ENCODE measurements around the gene CCDC57. TPM values are rescaled to one million over a fixed set of nuclear protein-coding genes. Genes with fewer than 3 reads are reported as not detected.

The CCDC57 gene
- total RNA-seq, 1 experiment from 2014 or later = 36.6 TPM

DNA sequence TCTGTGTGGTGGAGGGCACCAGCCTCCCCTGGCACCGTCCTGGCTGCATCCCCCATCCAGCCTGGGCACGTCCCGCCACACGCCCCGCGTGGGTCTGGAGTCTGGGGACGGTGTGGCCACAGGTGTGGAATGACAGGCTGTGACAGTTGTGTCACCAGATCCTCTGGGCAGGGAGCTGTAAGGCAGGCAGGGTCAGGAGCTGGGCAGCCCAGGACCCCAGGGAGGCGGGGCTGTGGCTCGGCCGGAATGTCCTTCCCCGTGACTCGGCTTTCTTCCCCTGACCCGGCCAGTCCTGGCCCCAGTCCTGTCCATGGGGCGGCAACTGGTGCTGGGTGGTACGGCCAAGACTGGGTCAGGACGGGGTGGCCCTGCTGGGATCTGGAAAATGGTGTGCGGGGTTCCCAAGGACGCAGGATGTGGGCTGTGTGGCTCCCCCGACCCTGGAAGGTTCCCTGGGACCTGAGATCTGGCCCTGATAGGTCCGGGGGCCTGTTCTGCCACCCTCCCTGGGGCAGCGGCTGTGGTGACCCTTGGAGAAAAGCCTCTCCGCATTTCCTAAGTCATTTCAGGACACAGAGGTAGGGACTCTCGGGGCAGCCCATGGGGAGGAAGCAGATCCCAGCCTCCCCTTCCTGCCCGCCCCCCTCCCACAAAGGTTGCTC is 12.9 kb upstream of the CCDC57 start:
- no peak overlapping the region for H3K4me2 ChIP-seq (ENCODE audit: low read length)
- no peak for ATAC-seq
- ChIA-PET POLR2A (ENCODE audit: unreplicated experiment) (no interaction called here), CTCF (no interaction called here)
- peaks cover 13% of the 10 kb centered on the region; the same call in 1 of the 2 replicates for H4K20me1 ChIP-seq (ENCODE audit: low read length)
- H3K4me1 ChIP-seq (ENCODE audit: insufficient read depth, low read length) = peaks cover 11% of the 10 kb centered on the region
- H3F3A ChIP-seq (ENCODE audit: low read length, unreplicated experiment) = no peaks in the 10 kb centered on the region
- H3K27me3 ChIP-seq (ENCODE audit: low read length) = no peaks in the 10 kb centered on the region
- no peaks in the 10 kb centered on the region for H3K9me2 ChIP-seq (replicated peaks; ENCODE audit: low read length)
- DNase-seq = no peak
- TF ChIP-seq, protein P1, sequence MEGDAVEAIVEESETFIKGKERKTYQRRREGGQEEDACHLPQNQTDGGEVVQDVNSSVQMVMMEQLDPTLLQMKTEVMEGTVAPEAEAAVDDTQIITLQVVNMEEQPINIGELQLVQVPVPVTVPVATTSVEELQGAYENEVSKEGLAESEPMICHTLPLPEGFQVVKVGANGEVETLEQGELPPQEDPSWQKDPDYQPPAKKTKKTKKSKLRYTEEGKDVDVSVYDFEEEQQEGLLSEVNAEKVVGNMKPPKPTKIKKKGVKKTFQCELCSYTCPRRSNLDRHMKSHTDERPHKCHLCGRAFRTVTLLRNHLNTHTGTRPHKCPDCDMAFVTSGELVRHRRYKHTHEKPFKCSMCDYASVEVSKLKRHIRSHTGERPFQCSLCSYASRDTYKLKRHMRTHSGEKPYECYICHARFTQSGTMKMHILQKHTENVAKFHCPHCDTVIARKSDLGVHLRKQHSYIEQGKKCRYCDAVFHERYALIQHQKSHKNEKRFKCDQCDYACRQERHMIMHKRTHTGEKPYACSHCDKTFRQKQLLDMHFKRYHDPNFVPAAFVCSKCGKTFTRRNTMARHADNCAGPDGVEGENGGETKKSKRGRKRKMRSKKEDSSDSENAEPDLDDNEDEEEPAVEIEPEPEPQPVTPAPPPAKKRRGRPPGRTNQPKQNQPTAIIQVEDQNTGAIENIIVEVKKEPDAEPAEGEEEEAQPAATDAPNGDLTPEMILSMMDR (conservative IDR thresholded peaks at IDR 0.05; ENCODE audit: low read depth, low read length) = no peak
- TF ChIP-seq EZH2 (IDR thresholded peaks at IDR 0.05; ENCODE audit: low read length, unreplicated experiment) (no peak), EZH2phosphoT487 (IDR thresholded peaks at IDR 0.05; ENCODE audit: borderline replicate concordance, low read length) (no peak)
- no TSS peak for BruUV-seq (replicated peaks)
- H3K36me3 ChIP-seq (ENCODE audit: low read depth, low read length) = no peaks in the 10 kb centered on the region
- H2AFZ ChIP-seq (ENCODE audit: low read length) = no peak overlapping the region
- intact Hi-C loops (cut with micrococcal nuclease) = no loop called here
- peaks cover 23% of the 10 kb centered on the region for H3K79me2 ChIP-seq (ENCODE audit: low read length)
- H3K9me3 ChIP-seq (ENCODE audit: low read length) = no peaks in the 10 kb centered on the region
- no peak overlapping the region for H3K27ac ChIP-seq (ENCODE audit: low read length)
- no peak overlapping the region for H3K4me3 ChIP-seq (ENCODE audit: low read length)
- no peak overlapping the region for H3K9ac ChIP-seq (ENCODE audit: low read length)

DNA sequence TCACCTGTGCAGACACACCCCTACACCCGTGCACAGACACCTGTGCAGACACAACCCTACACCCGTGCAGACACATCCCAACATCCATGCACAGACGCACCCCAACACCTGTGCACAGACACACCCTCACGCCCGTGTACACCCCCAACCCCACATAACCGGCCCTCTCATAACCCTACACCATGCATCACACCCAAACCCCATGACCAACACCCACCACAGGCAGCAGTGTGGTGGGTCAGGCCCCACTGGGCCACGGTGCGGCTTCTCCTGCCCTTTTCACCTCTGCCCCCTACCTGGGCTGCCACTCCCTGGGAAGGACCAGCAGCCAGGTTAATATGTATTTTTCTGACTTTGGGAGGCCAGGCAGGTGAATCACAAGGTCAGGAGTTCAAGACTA is 12.0 kb upstream of the CCDC57 start:
- no peaks in the 10 kb centered on the region for H3K36me3 ChIP-seq (ENCODE audit: low read depth, low read length)
- H3K4me1 ChIP-seq (ENCODE audit: insufficient read depth, low read length) = peaks cover 5% of the 10 kb centered on the region; the same call in 1 of the 2 replicates
- ChIA-PET CTCF (no interaction called here), POLR2A (ENCODE audit: unreplicated experiment) (no interaction called here)
- H2AFZ ChIP-seq (ENCODE audit: low read length) = no peak overlapping the region
- intact Hi-C loops (cut with micrococcal nuclease) = no loop called here
- H4K20me1 ChIP-seq (ENCODE audit: low read length) = 0 out of 2 replicates have a peak, but pooled peaks cover 5% of the 10 kb centered on the region
- TF ChIP-seq, protein P1 (conservative IDR thresholded peaks at IDR 0.05; ENCODE audit: low read depth, low read length) = no peak
- TF ChIP-seq EZH2phosphoT487 (IDR thresholded peaks at IDR 0.05; ENCODE audit: borderline replicate concordance, low read length) = no peak
- no peak for TF ChIP-seq EZH2 (IDR thresholded peaks at IDR 0.05; ENCODE audit: low read length, unreplicated experiment)
- peaks cover 15% of the 10 kb centered on the region for H3K79me2 ChIP-seq (ENCODE audit: low read length)
- H3K4me3 ChIP-seq (ENCODE audit: low read length) = no peak overlapping the region
- H3F3A ChIP-seq (ENCODE audit: low read length, unreplicated experiment) = no peaks in the 10 kb centered on the region
- no TSS peak for BruUV-seq (replicated peaks)
- no peak overlapping the region for H3K4me2 ChIP-seq (ENCODE audit: low read length)
- no peak for ATAC-seq
- DNase-seq = no peak
- no peaks in the 10 kb centered on the region for H3K27me3 ChIP-seq (ENCODE audit: low read length)
- no peak overlapping the region for H3K27ac ChIP-seq (ENCODE audit: low read length)
- no peaks in the 10 kb centered on the region for H3K9me2 ChIP-seq (replicated peaks; ENCODE audit: low read length)
- no peak overlapping the region for H3K9ac ChIP-seq (ENCODE audit: low read length)
- H3K9me3 ChIP-seq (ENCODE audit: low read length) = no peaks in the 10 kb centered on the region

DNA sequence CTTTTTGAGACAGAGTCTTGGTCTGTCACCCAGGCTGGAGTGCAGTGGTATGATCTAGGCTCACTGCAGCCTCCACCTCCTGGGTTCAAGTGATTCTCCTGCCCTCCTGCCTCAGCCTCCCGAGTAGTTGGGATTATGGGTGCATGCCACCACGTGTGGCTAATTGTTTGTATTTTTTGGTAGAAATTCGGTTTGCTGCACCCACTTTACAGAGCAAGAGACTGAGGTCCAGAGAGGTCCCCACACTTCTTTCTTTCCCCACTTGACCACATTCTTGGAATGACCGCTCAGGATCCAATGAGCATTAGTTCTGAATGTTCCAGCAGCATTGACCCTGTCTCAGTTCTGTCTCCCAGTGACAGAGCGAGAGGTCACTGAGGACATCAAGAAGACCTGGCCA is 10.9 kb upstream of the CCDC57 start:
- intact Hi-C loops (cut with micrococcal nuclease) = no loop called here
- peaks cover 5% of the 10 kb centered on the region for H3K4me1 ChIP-seq (ENCODE audit: insufficient read depth, low read length)
- peaks cover 5% of the 10 kb centered on the region for H3K79me2 ChIP-seq (ENCODE audit: low read length)
- DNase-seq = no peak
- ATAC-seq = no peak
- H3F3A ChIP-seq (ENCODE audit: low read length, unreplicated experiment) = no peaks in the 10 kb centered on the region
- H4K20me1 ChIP-seq (ENCODE audit: low read length) = no peaks in the 10 kb centered on the region
- no peaks in the 10 kb centered on the region for H3K9me2 ChIP-seq (replicated peaks; ENCODE audit: low read length)
- H3K27ac ChIP-seq (ENCODE audit: low read length) = no peak overlapping the region
- H3K27me3 ChIP-seq (ENCODE audit: low read length) = no peaks in the 10 kb centered on the region
- no TSS peak for BruUV-seq (replicated peaks)
- H3K4me3 ChIP-seq (ENCODE audit: low read length) = no peak overlapping the region
- TF ChIP-seq EZH2 (IDR thresholded peaks at IDR 0.05; ENCODE audit: low read length, unreplicated experiment) (no peak), EZH2phosphoT487 (IDR thresholded peaks at IDR 0.05; ENCODE audit: borderline replicate concordance, low read length) (no peak)
- TF ChIP-seq, protein P1 (conservative IDR thresholded peaks at IDR 0.05; ENCODE audit: low read depth, low read length) = no peak
- H2AFZ ChIP-seq (ENCODE audit: low read length) = no peak overlapping the region
- CTCF ChIA-PET = no interaction called here
- no peaks in the 10 kb centered on the region for H3K36me3 ChIP-seq (ENCODE audit: low read depth, low read length)
- no peak overlapping the region for H3K9ac ChIP-seq (ENCODE audit: low read length)
- POLR2A ChIA-PET (ENCODE audit: unreplicated experiment) = no interaction called here
- H3K4me2 ChIP-seq (ENCODE audit: low read length) = no peak overlapping the region
- H3K9me3 ChIP-seq (ENCODE audit: low read length) = no peaks in the 10 kb centered on the region
